Lower leg skin (tissue), 3 donors: ENCODE data around the gene SLC1A7.

Experiments
- POLR2A ChIP-seq, 2 donors: fragments of 450-650 bp; IDR thresholded peaks; one replicate each; pipeline ENCODE4 v1.6.1; 2016 to 2017; ENCODE audit warnings: antibody characterized with exemption in 2 of 2, mild to moderate bottlenecking in 1 of 2, moderate library complexity in 1 of 2
- TF ChIP-seq, protein P1 (sequence below), 3 donors: fragments of 450-650 bp; IDR thresholded peaks; one replicate each; pipeline ENCODE4 v1.5.1; 2016; ENCODE audit warnings: antibody characterized with exemption in 3 of 3, mild to moderate bottlenecking in 3 of 3, moderate library complexity in 2 of 3

DNA sequence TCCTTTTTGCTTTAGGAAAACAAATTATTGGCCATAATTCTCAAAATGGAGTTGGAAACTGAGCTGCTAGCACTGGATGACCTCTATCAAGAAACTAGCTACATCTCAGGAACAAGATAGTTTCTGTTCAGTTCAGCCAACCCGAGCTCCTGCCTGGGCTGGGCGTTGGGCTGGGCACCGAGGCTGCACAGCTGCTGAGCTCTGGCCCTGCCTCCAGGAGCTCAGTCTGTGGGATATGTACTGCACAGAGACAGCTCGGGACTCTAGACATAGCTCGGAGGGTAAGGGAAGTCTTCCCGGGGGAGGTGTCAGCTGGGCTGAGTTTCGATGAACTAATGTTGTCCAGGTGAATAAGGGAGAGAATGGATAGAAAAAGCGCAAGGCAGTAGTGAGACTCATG is 24.5 kb upstream of the SLC1A7 start:
- TF ChIP-seq, protein P1, sequence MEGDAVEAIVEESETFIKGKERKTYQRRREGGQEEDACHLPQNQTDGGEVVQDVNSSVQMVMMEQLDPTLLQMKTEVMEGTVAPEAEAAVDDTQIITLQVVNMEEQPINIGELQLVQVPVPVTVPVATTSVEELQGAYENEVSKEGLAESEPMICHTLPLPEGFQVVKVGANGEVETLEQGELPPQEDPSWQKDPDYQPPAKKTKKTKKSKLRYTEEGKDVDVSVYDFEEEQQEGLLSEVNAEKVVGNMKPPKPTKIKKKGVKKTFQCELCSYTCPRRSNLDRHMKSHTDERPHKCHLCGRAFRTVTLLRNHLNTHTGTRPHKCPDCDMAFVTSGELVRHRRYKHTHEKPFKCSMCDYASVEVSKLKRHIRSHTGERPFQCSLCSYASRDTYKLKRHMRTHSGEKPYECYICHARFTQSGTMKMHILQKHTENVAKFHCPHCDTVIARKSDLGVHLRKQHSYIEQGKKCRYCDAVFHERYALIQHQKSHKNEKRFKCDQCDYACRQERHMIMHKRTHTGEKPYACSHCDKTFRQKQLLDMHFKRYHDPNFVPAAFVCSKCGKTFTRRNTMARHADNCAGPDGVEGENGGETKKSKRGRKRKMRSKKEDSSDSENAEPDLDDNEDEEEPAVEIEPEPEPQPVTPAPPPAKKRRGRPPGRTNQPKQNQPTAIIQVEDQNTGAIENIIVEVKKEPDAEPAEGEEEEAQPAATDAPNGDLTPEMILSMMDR (IDR thresholded peaks at IDR 0.05): no peak
- no peak for TF ChIP-seq POLR2A (IDR thresholded peaks at IDR 0.05)
